Cardiac muscle cell (in vitro differentiated cells and primary cell): ENCODE results near the gene DDR1. TPM values are rescaled to one million over a fixed set of nuclear protein-coding genes. Genes with fewer than 3 reads are reported as not detected.

Experiments
- DNase-seq, 2 donors: peaks; one replicate each; pipeline versions ENCODE4 v3.0.0 to v3.0.0-alpha.2; 2010 to 2017; ENCODE audit warnings: low read depth in 1 of 2, low spot score in 1 of 2
- H3K27ac ChIP-seq: fragments of 200-600 bp; sonication (generic); 2 replicates; pipeline ENCODE4 v1.5.1; 2016
- H3K27me3 ChIP-seq: fragments of 200-600 bp; sonication (generic); 2 replicates; pipeline ENCODE4 v1.6.0; 2016; ENCODE audit warnings: control low read depth
- H3K36me3 ChIP-seq: fragments of 200-600 bp; sonication (generic); 2 replicates; pipeline ENCODE4 v1.5.1; 2016; ENCODE audit warnings: control low read depth
- H3K4me1 ChIP-seq: fragments of 200-600 bp; sonication (generic); 2 replicates; pipeline ENCODE4 v1.8.1; 2017; ENCODE audit warnings: low read depth, mild to moderate bottlenecking, mixed run types
- H3K4me3 ChIP-seq: fragments of 200-600 bp; sonication (generic); 2 replicates; pipeline ENCODE4 v1.5.1; 2016; ENCODE audit warnings: mild to moderate bottlenecking
- H3K9me3 ChIP-seq: fragments of 200-600 bp; sonication (generic); 2 replicates; pipeline ENCODE4 v1.5.1; 2017; ENCODE audit warnings: low read depth, mild to moderate bottlenecking, control low read depth
- polyA plus RNA-seq: library from polyadenylated mRNA; unstranded; fragments of >200 nt; fragmentation: Nextera tagmentation; extraction: Ambion mirVana; gene quantifications from 2 replicates; pipeline ENCODE4 v1.2.1, GENCODE V29; 2016
- total RNA-seq: library from RNA; depleted of rRNA; stranded (reverse); fragments of >200 nt; gene quantifications from 2 replicates; pipeline ENCODE4 v1.2.3, GENCODE V29; 2016
- TF ChIP-seq, protein P1 (sequence below): IDR thresholded peaks from 2 replicates; pipeline ENCODE4 v1.5.1; 2012; ENCODE audit warnings: low read depth, mild to moderate bottlenecking, low read length

DDR1 gene
- total and polyA plus RNA-seq, 2 experiments from 2014 or later: 108 to 136 TPM

DNA sequence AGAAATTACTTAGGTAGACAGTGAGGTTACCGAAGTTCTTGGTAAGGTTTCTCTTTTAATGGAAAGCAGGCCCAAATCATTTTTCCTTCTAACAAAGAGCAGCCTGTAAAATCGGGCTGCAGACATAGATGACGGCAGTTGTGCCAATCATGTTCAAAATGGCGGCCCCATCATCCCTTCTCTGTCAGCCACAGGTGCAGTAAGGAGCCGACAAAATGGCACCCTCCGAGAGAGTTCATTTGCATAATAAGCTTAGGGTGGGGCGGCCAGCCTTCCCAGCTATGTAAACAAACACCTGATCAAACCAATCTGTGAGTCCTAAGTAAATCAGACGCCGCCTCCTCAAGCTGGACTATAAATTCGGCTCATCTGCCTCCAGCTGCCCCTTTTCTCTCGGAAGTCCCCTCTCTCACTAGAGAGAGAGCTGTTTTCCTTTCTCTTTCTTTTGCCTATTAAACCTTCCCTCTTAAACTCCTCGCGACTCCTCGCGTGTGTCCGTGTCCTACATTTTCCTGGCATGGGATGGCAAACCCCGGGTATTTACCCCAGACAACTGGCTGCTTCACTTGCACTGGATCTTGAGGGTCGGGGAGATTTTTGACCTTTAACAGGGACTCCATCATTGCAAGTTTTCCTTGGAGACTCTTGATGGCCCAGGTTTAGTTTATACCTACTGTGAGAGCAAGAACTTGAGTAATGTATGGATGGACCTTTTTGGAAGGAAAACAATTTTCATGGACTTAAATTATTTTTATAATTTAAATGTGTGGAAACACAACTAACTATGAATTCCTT lies 8.9 kb upstream of the DDR1 start:
- no peak for DNase-seq
- Histone ChIP-seq H3K4me3 (no peak overlapping the region), H3K27me3 (no peaks in the 10 kb centered on the region), H3K27ac (no peak overlapping the region), H3K36me3 (no peaks in the 10 kb centered on the region), H3K4me1 (peaks cover 13% of the 10 kb centered on the region), H3K9me3 (no peaks in the 10 kb centered on the region)
- TF ChIP-seq, protein P1, sequence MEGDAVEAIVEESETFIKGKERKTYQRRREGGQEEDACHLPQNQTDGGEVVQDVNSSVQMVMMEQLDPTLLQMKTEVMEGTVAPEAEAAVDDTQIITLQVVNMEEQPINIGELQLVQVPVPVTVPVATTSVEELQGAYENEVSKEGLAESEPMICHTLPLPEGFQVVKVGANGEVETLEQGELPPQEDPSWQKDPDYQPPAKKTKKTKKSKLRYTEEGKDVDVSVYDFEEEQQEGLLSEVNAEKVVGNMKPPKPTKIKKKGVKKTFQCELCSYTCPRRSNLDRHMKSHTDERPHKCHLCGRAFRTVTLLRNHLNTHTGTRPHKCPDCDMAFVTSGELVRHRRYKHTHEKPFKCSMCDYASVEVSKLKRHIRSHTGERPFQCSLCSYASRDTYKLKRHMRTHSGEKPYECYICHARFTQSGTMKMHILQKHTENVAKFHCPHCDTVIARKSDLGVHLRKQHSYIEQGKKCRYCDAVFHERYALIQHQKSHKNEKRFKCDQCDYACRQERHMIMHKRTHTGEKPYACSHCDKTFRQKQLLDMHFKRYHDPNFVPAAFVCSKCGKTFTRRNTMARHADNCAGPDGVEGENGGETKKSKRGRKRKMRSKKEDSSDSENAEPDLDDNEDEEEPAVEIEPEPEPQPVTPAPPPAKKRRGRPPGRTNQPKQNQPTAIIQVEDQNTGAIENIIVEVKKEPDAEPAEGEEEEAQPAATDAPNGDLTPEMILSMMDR: no peak

DNA sequence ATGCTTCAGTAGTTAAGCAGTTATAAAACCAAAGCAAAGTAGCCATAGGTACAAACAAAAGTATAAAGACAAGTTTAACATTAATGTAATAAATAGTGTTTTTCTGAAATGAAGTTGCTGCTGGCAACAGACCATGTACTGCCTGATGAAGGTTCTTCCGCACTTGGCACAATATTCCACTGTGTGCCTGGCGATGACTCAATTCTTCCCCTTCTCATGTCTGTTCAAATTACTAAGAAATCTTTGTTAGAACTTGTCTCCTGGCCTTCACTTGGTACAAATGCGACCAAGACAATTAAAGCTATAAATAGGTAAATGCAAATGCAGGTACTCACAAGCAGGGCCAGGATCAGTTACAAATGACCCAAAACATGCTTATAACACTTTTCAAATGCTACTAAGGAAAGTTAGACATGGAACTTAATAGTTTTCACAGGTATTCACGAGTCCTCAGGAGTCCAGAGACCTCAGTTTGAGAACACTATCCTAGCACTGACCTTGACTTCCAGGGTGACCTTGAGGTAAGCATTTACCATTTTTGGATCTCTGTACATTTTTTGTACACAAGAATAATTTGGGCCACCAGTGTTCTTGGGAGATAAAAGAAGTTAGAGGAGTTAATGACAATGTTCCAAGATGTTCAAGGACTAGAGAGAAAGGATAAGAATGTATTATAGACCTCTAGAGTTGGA lies 8.1 kb upstream of the DDR1 start:
- Histone ChIP-seq H3K4me3 (no peak overlapping the region), H3K4me1 (peaks cover 20% of the 10 kb centered on the region), H3K27me3 (no peaks in the 10 kb centered on the region), H3K36me3 (no peaks in the 10 kb centered on the region), H3K9me3 (no peaks in the 10 kb centered on the region), H3K27ac (no peak overlapping the region)
- DNase-seq: peak in 1 of 2 donors; percentile 93
- TF ChIP-seq, protein P1: no peak

DNA sequence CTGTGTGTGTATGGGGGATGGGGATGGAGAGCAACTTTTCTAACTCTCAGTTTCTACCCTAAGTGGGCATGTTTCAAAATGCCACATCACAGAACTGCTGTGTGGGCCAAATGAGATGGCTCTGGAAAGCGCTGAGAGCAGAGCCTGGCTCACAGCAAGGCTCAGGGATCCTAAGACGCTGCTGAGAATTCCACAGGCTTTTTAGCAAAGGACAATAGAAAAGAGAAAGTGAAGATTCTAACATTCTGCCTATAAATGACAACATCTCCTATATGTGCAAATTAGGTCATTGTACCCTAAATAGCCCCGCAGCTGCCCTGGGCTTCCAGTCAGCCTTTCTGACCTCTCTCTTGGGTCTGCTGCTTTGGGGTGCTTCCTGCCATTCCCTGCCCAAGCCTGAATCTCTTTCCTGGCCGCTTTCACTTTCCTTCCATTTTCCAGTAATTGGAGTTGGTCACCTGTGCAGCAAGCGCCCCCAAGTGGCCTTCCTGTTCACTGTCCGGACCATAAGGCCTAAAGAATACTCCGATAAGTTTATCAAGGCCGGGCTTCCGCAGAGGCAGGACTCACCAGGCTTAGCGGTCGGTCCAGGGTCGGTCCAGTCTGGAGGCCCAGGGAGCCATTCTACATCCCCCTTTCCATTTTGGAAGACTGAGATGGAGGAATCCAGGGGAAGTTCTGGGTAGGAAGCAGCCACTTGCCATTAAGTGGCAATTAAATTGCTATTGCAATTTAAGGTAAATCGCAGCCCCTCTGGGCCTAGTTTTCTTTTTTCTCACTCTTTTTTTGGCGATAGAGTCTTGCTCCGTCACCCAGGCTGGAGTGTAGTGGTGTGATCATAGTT lies 6.7 kb upstream of the DDR1 start:
- Histone ChIP-seq H3K4me1 (peaks cover 33% of the 10 kb centered on the region), H3K4me3 (no peak overlapping the region), H3K27me3 (no peaks in the 10 kb centered on the region), H3K36me3 (no peaks in the 10 kb centered on the region), H3K9me3 (no peaks in the 10 kb centered on the region), H3K27ac (peak overlapping the region; percentile 4)
- TF ChIP-seq, protein P1: peak; percentile 88
- peak; percentile 91 to 94 for DNase-seq

DNA sequence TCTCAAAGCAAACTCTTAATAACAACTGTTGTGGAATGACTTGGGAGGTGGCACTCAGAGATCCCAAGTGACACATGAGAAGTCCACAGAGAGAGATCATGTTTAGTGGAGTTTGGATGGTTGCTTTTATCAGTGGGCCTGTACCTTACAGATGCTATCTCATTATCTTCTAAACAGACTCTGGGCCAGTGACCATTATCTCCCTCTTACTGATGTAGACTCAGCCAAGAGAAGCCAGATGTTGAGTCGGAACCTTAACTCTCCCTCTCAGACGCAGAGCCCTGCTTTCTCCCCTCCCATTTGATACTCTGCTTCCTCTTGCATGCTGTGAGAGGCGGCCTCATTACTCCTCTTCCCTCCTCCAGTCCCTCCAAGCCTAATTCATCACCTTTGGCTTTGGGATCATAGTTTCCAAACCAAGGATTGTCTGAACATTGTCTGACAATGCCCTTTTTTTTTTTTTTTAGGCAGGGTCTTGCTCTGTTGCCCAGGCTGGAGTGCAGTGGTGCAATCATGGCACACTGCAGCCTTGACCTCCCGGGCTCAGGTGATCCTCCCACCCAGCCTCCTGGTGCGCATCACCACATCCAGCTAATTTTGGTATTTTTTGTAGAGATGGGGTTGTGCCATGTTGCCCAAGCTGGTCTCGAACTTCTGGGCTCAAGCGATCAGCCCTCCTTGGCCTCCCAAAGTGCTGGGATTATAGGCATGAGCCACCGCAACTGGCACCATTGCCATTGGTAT lies 4.5 kb upstream of the DDR1 start:
- Histone ChIP-seq H3K4me3 (no peak overlapping the region), H3K27me3 (no peaks in the 10 kb centered on the region), H3K9me3 (no peaks in the 10 kb centered on the region), H3K4me1 (peaks cover 46% of the 10 kb centered on the region), H3K36me3 (no peaks in the 10 kb centered on the region), H3K27ac (no peak overlapping the region)
- no peak for DNase-seq
- TF ChIP-seq, protein P1: no peak
